ENCODE results near the gene TMEM87A. TPM values are rescaled to one million over a fixed set of nuclear protein-coding genes. Genes with fewer than 3 reads are reported as not detected.
A peak's percentile ranks its signal among the peaks of the same experiment; 100 is the strongest.

Gene TMEM87A
- total and polyA plus RNA-seq, 2 experiments from 2014 or later: 64.6 to 66.1 TPM

GRCh38 chr15:42270551-42270950 is 2.7 kb downstream of the TMEM87A start:
- H3K27me3 ChIP-seq (replicated peaks; ENCODE audit: insufficient read depth): no peaks in the 10 kb centered on the region
- in situ Hi-C loops (cut with MboI): no loop called here
- H3K9me2 ChIP-seq (ENCODE audit: insufficient read depth): no peaks in the 10 kb centered on the region
- H4K20me1 ChIP-seq (ENCODE audit: insufficient read depth): no peaks in the 10 kb centered on the region; the same call in 1 of the 2 replicates
- peaks cover 16% of the 10 kb centered on the region for H3K36me3 ChIP-seq (ENCODE audit: low read depth)
- peaks cover 83% of the 10 kb centered on the region for H3K79me2 ChIP-seq (ENCODE audit: insufficient read depth)
- 46 to 50% methylated on average over 2 of the region's 2 CpGs for WGBS, 2 experiments (ENCODE audit: low coverage in 1 of 2, low lambda C conversion rate in 2 of 2, missing lambda C conversion rate in 2 of 2)
- peak; percentile 7 for DNase-seq
- H3K9me3 ChIP-seq (ENCODE audit: low read depth): no peaks in the 10 kb centered on the region
- peaks cover 35% of the 10 kb centered on the region for H3K4me1 ChIP-seq (ENCODE audit: insufficient read depth)
- peak overlapping the region; percentile 100 for H3K27ac ChIP-seq
- peak overlapping the region; percentile 99 for H3K4me3 ChIP-seq
- H2AFZ ChIP-seq: no peak overlapping the region
- no peak for TF ChIP-seq EZH2 (IDR thresholded peaks at IDR 0.05; ENCODE audit: insufficient read depth, poor library complexity, severe bottlenecking)
- TF ChIP-seq EZH2phosphoT487 (IDR thresholded peaks at IDR 0.05; ENCODE audit: insufficient read depth, low read depth): no peak
- peak overlapping the region; percentile 97; the same call in 1 of the 2 replicates for H3K9ac ChIP-seq
- H3F3A ChIP-seq (ENCODE audit: insufficient read depth): peaks cover 33% of the 10 kb centered on the region
- peak overlapping the region; percentile 99 for H3K4me2 ChIP-seq (ENCODE audit: unreplicated experiment)

- Histone ChIP-seq H3K36me3 (ENCODE audit: low read depth) (peaks cover 45% of the 10 kb centered on the region), H3K9me2 (ENCODE audit: insufficient read depth) (no peaks in the 10 kb centered on the region), H3K4me1 (ENCODE audit: insufficient read depth) (peaks cover 24% of the 10 kb centered on the region; the same call in 1 of the 2 replicates), H3K79me2 (ENCODE audit: insufficient read depth) (peaks cover 98% of the 10 kb centered on the region), H2AFZ (no peak overlapping the region), H3K4me3 (no peak overlapping the region), H3K9ac (no peak overlapping the region), H3K27me3 (replicated peaks; ENCODE audit: insufficient read depth) (no peaks in the 10 kb centered on the region), H3F3A (ENCODE audit: insufficient read depth) (peaks cover 14% of the 10 kb centered on the region), H3K4me2 (ENCODE audit: unreplicated experiment) (no peak overlapping the region), H4K20me1 (ENCODE audit: insufficient read depth) (no peaks in the 10 kb centered on the region; the same call in 1 of the 2 replicates), H3K9me3 (ENCODE audit: low read depth) (no peaks in the 10 kb centered on the region), H3K27ac (no peak overlapping the region)
- TF ChIP-seq EZH2phosphoT487 (IDR thresholded peaks at IDR 0.05; ENCODE audit: insufficient read depth, low read depth) (no peak), EZH2 (IDR thresholded peaks at IDR 0.05; ENCODE audit: insufficient read depth, poor library complexity, severe bottlenecking) (no peak)
- in situ Hi-C loops (cut with MboI): no loop called here
- peak; percentile 54 for DNase-seq
Measured at GRCh38 chr15:42267286-42267685, 5.9 kb downstream of the TMEM87A start.

GRCh38 chr15:42264795-42265194 is 8.4 kb downstream of the TMEM87A start:
- H3K9me3 ChIP-seq (ENCODE audit: low read depth): no peaks in the 10 kb centered on the region
- H3K4me3 ChIP-seq: no peak overlapping the region
- H3K9me2 ChIP-seq (ENCODE audit: insufficient read depth): no peaks in the 10 kb centered on the region
- H2AFZ ChIP-seq: no peak overlapping the region
- 57 to 65% methylated on average over 5 of the region's 5 CpGs for WGBS, 2 experiments (ENCODE audit: low coverage in 1 of 2, low lambda C conversion rate in 2 of 2, missing lambda C conversion rate in 2 of 2)
- no peak for TF ChIP-seq EZH2phosphoT487 (IDR thresholded peaks at IDR 0.05; ENCODE audit: insufficient read depth, low read depth)
- no peak for TF ChIP-seq EZH2 (IDR thresholded peaks at IDR 0.05; ENCODE audit: insufficient read depth, poor library complexity, severe bottlenecking)
- peaks cover 66% of the 10 kb centered on the region for H3K36me3 ChIP-seq (ENCODE audit: low read depth)
- no peaks in the 10 kb centered on the region for H3K27me3 ChIP-seq (replicated peaks; ENCODE audit: insufficient read depth)
- peaks cover 7% of the 10 kb centered on the region; the same call in 1 of the 2 replicates for H3K4me1 ChIP-seq (ENCODE audit: insufficient read depth)
- no peak for DNase-seq
- H4K20me1 ChIP-seq (ENCODE audit: insufficient read depth): no peaks in the 10 kb centered on the region; the same call in 1 of the 2 replicates
- H3K9ac ChIP-seq: no peak overlapping the region
- no peaks in the 10 kb centered on the region for H3F3A ChIP-seq (ENCODE audit: insufficient read depth)
- in situ Hi-C loops (cut with MboI): no loop called here
- peaks cover 96% of the 10 kb centered on the region for H3K79me2 ChIP-seq (ENCODE audit: insufficient read depth)
- no peak overlapping the region for H3K4me2 ChIP-seq (ENCODE audit: unreplicated experiment)
- H3K27ac ChIP-seq: no peak overlapping the region

- 96 to 100% methylated on average over 2 of the region's 2 CpGs for WGBS, 2 experiments (ENCODE audit: low coverage in 1 of 2, low lambda C conversion rate in 2 of 2, missing lambda C conversion rate in 2 of 2)
Measured at GRCh38 chr15:42253300-42253699, 19.9 kb downstream of the TMEM87A start.

GRCh38 chr15:42240823-42241222 is 32.4 kb downstream of the TMEM87A start:
- DNase-seq: no peak
- Histone ChIP-seq H3K27me3 (replicated peaks; ENCODE audit: insufficient read depth) (no peaks in the 10 kb centered on the region), H2AFZ (no peak overlapping the region), H3K79me2 (ENCODE audit: insufficient read depth) (peaks cover 79% of the 10 kb centered on the region), H3K4me2 (ENCODE audit: unreplicated experiment) (no peak overlapping the region), H3K9ac (no peak overlapping the region), H3K4me1 (ENCODE audit: insufficient read depth) (peaks cover 9% of the 10 kb centered on the region), H3K9me2 (ENCODE audit: insufficient read depth) (no peaks in the 10 kb centered on the region), H4K20me1 (ENCODE audit: insufficient read depth) (no peaks in the 10 kb centered on the region), H3K4me3 (no peak overlapping the region), H3K36me3 (ENCODE audit: low read depth) (peaks cover 42% of the 10 kb centered on the region), H3K27ac (no peak overlapping the region), H3F3A (ENCODE audit: insufficient read depth) (peaks cover 21% of the 10 kb centered on the region; the same call in 1 of the 2 replicates), H3K9me3 (ENCODE audit: low read depth) (no peaks in the 10 kb centered on the region)
- 58 to 69% methylated on average over 1 of the region's 1 CpG for WGBS, 2 experiments (ENCODE audit: low coverage in 1 of 2, low lambda C conversion rate in 2 of 2, missing lambda C conversion rate in 2 of 2)
- in situ Hi-C loops (cut with MboI): no loop called here
- TF ChIP-seq EZH2 (IDR thresholded peaks at IDR 0.05; ENCODE audit: insufficient read depth, poor library complexity, severe bottlenecking): no peak
- TF ChIP-seq EZH2phosphoT487 (IDR thresholded peaks at IDR 0.05; ENCODE audit: insufficient read depth, low read depth): no peak

More at GRCh38 chr15:42253300-42253699, 19.9 kb downstream of the TMEM87A start:
- no peak overlapping the region for H3K4me2 ChIP-seq (ENCODE audit: unreplicated experiment)
- no peak overlapping the region for H3K4me3 ChIP-seq
- TF ChIP-seq EZH2 (IDR thresholded peaks at IDR 0.05; ENCODE audit: insufficient read depth, poor library complexity, severe bottlenecking) (no peak), EZH2phosphoT487 (IDR thresholded peaks at IDR 0.05; ENCODE audit: insufficient read depth, low read depth) (no peak)
- no peaks in the 10 kb centered on the region for H3K27me3 ChIP-seq (replicated peaks; ENCODE audit: insufficient read depth)
- H4K20me1 ChIP-seq (ENCODE audit: insufficient read depth): no peaks in the 10 kb centered on the region
- DNase-seq: no peak
- no peaks in the 10 kb centered on the region for H3K4me1 ChIP-seq (ENCODE audit: insufficient read depth)
- no peak overlapping the region for H3K27ac ChIP-seq
- no peaks in the 10 kb centered on the region for H3F3A ChIP-seq (ENCODE audit: insufficient read depth)
- no peak overlapping the region for H3K9ac ChIP-seq
- H3K9me2 ChIP-seq (ENCODE audit: insufficient read depth): no peaks in the 10 kb centered on the region
- in situ Hi-C loops (cut with MboI): no loop called here
- H3K79me2 ChIP-seq (ENCODE audit: insufficient read depth): peaks cover 49% of the 10 kb centered on the region
- H2AFZ ChIP-seq: no peak overlapping the region
- no peaks in the 10 kb centered on the region for H3K9me3 ChIP-seq (ENCODE audit: low read depth)
- H3K36me3 ChIP-seq (ENCODE audit: low read depth): peaks cover 61% of the 10 kb centered on the region

Measured in GM23248 (cell line).